Epithelial cell of proximal tubule (primary cell): ENCODE data around the gene LARGE1. TPM values are rescaled to one million over a fixed set of nuclear protein-coding genes. Genes with fewer than 3 reads are reported as not detected.

Experiments used
- DNase-seq: peaks from one replicate; pipeline ENCODE4 v3.0.0-alpha.2; 2011; ENCODE audit warnings: low read depth
- H3K4me3 ChIP-seq: 2 replicates; pipeline ENCODE4 v1.5.1; 2011; ENCODE audit warnings: low read depth, mild to moderate bottlenecking, low read length
- total RNA-seq: library from RNA; depleted of rRNA; stranded (reverse); fragments of >200 nt; gene quantifications from 2 replicates; pipeline ENCODE4 v1.2.3, GENCODE V29; 2015
- TF ChIP-seq, protein P1 (sequence below): conservative IDR thresholded peaks from 2 replicates; pipeline ENCODE4 v1.5.1; 2012; ENCODE audit warnings: low read depth, mild to moderate bottlenecking, low read length

The LARGE1 gene
- total RNA-seq, 1 donor from 2014 or later, result 18.3 TPM

DNA sequence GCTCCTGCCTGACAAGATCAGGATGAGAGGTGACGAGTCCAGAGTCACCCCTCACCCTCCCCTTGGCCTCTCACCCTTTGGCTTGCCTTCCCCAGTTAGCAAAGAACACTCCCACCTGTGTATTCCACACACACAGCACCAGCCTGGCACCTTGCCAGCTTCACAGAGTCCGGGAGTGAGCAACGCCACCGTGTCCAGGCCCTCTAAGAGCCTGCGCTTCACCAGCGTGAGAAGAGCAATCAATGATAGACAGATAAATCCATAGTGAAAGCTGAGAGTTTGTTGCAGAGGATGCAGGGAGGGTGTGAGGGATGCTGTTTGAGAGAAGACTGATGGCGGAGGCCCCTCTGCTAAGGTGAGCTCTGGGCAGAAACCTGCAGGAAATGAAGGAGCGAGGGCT lies 404.5 kb downstream of the LARGE1 start:
- no peak for DNase-seq
- no peak overlapping the region for H3K4me3 ChIP-seq
- TF ChIP-seq, protein P1, sequence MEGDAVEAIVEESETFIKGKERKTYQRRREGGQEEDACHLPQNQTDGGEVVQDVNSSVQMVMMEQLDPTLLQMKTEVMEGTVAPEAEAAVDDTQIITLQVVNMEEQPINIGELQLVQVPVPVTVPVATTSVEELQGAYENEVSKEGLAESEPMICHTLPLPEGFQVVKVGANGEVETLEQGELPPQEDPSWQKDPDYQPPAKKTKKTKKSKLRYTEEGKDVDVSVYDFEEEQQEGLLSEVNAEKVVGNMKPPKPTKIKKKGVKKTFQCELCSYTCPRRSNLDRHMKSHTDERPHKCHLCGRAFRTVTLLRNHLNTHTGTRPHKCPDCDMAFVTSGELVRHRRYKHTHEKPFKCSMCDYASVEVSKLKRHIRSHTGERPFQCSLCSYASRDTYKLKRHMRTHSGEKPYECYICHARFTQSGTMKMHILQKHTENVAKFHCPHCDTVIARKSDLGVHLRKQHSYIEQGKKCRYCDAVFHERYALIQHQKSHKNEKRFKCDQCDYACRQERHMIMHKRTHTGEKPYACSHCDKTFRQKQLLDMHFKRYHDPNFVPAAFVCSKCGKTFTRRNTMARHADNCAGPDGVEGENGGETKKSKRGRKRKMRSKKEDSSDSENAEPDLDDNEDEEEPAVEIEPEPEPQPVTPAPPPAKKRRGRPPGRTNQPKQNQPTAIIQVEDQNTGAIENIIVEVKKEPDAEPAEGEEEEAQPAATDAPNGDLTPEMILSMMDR, result no peak

DNA sequence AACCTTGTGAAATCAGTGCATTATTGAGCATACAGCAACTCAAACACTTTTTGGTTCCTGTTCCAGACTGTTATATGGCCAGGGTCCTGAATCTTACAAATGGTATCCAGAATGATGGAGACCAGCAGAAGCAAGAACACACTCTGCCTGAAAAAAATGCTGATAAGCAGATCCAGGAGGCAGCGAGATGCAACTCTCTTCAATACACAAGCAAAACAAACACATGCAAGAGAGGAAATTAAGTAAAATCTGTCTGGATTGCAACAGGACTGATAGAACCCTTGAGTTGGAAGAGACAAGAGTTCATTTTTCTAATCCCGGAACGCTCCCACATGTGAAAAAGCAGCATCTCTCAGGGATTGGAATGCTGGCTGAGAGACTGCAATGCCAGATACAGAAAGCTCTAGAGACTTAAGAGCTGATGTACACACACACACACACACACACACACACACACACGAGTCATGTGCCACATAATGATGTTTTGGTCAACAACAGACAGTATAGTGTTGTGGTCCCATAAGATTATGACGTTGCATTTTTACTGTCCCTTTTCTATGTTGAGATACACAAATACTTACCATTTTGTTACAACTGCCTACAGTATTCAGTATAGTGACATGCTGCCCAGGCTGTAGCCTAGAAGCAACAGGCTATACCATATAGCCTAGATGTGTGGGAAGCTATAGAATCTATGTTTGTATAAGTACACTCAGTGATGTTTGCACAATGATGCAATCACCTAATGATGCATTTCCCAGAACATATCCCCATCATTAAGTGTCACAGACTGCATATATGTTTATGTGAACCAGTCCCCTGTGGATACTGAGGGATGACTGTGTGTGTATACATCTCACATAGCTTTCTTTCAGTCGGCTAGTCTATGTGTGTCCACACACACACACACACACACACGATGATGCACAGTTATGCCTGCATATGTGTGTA lies 406.6 kb downstream of the LARGE1 start:
- no peak for DNase-seq
- no peak overlapping the region for H3K4me3 ChIP-seq
- TF ChIP-seq, protein P1, result no peak

DNA sequence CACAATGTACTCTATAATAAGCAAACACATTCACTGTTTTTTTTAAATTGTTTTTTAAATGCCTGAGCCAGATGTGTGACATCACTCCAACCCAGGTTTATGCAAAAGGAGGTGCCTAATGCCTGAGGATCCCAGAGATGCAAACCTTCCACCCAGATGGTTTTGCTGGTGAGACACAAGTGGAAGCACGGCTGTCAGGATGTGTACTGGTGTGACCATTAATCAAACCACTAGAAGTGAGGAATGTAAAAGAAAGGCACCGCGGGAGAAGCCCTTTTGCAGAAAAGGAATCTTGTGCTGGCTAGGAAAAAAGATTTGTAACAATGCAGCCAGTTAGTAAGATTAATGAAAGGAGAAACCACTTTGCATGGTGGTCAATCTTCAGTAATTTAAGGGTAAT lies 407.4 kb downstream of the LARGE1 start:
- no peak for DNase-seq
- TF ChIP-seq, protein P1, result no peak
- no peak overlapping the region for H3K4me3 ChIP-seq

DNA sequence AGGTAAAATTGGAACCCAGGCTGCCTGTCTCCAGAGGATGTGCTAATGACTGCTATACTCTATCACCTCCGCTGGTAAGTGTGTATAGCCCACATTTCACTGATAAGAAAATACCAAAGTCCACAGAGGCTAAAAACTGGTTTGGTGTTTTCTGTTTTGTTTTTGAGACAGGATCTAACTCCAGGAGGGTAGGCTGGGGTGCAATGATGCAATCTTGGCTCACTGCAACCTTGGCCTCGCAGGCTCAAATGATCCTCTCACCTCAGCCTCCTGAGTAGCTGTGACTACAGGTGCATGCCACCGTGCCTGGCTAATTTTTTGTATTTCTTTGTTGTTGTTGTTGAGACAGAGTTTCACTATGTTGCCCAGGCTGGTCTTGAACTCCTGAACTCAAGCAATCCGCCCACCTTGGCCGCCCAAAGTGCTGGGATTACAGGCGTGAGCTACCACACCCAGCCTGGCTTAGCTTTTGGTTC lies 409.8 kb downstream of the LARGE1 start:
- TF ChIP-seq, protein P1, result no peak
- no peak for DNase-seq
- H3K4me3 ChIP-seq, result no peak overlapping the region

DNA sequence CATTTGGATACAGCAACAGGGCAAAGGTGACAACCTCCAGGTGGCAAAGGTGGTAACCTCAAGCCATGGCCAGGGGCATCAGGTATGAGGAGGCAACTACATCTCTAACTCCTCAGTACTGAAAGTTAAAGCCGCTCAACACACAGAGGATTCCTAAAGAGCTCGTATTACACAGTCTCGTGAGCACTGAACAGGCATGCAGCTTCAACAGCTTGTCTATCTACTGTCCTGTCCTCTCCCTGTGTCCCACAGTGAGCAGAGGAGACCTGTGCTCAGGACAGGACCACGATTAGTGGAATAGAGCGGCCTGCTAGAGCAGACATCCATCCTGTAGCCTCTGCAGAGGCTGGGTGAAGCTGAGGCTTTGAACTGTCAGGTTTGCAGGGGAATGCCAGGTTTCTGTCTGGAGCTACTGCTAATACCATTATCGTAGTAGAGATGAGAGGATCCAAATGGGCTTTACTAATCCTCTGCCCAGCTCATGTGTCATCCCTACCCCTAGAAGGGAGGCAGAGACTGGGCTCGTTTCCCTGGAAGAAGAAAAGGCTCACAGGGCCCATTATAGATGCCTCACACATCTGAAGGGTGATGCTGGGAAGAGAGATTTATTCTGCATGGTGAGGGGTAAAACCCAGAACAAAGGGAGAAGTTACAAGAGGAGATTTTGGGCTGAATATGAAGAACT lies 415.2 kb downstream of the LARGE1 start:
- DNase-seq, result no peak
- no peak overlapping the region for H3K4me3 ChIP-seq
- TF ChIP-seq, protein P1, result no peak

DNA sequence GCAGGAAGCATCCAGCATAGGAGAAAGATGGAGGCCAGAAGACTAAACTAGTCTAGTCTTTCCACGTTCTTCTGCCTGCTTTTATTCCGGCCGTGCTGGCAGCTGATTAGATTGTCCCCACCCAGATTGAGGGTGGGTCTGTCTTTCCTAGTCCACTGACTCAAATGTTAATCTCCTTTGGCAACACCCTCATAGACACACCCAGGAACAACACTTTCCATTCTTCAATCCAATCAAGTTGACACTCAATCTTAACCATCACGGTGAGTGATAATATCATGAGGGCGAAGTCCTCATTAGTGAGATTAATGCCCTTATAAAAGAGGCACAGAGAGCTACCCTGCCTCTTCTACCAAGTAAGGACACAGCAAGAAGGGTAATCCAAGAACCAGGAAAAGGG lies 424.2 kb downstream of the LARGE1 start:
- no peak for DNase-seq
- TF ChIP-seq, protein P1, result no peak
- no peak overlapping the region for H3K4me3 ChIP-seq
